ENCODE measurements around the gene ZNF280D.

GRCh38 chr15:56586206-56586605 lies 147.1 kb downstream of the ZNF280D start:
- no peak for TF ChIP-seq CTCF (IDR thresholded peaks at IDR 0.05; ENCODE audit: borderline replicate concordance, extremely low read depth, low read length, poor library complexity, severe bottlenecking)
- TF ChIP-seq EZH2 (IDR thresholded peaks at IDR 0.05; ENCODE audit: borderline replicate concordance, low read depth, low read length, severe bottlenecking): no peak

Data from DND-41 (cell line).